ENCODE data around the gene DRD3.

The DRD3 gene

DNA sequence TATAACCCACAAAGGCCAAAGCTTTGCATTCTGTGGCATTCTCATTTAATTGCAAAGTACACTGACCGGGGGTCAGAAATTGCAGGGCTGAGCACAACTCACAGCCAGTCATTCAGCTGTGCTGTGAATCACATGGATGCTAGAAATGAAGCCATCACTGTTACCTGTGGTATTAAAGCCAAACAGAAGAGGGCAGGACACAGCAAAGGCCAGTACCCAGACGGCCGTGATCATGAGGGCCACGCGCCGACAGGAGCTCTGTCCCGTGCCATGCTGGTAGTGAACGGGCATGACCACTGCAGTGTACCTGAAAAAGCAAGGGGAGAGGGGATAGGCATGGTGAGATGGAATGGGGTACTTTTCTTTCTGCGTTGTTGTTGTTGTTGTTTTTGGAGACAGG lies 31.6 kb downstream of the DRD3 start:
- H3K9ac ChIP-seq (ENCODE audit: insufficient read length) = no peak overlapping the region
- H3K4me3 ChIP-seq = no peak overlapping the region
- DNase-seq (ENCODE audit: low read depth, low spot score) = no peak
- H3K36me3 ChIP-seq (ENCODE audit: insufficient read depth, low read length) = no peaks in the 10 kb centered on the region
- TF ChIP-seq EZH2 (IDR thresholded peaks at IDR 0.05) = no peak
- no peak for TF ChIP-seq POLR2AphosphoS5 (IDR thresholded peaks at IDR 0.05; ENCODE audit: borderline replicate concordance, low read depth, low read length)
- no peak for TF ChIP-seq FOXP2 (optimal IDR thresholded peaks at IDR 0.05; ENCODE audit: control extremely low read depth, extremely low read length, insufficient read depth)
- H3K27ac ChIP-seq = no peak overlapping the region
- H3K9me3 ChIP-seq (ENCODE audit: low read depth, low read length) = no peaks in the 10 kb centered on the region

- DNase-seq (ENCODE audit: low read depth, low spot score) = no peak
- H3K27ac ChIP-seq = no peak overlapping the region
- no peaks in the 10 kb centered on the region for H3K36me3 ChIP-seq (ENCODE audit: insufficient read depth, low read length)
- no peak overlapping the region for H3K4me3 ChIP-seq
- TF ChIP-seq EZH2 (IDR thresholded peaks at IDR 0.05) (no peak), FOXP2 (optimal IDR thresholded peaks at IDR 0.05; ENCODE audit: control extremely low read depth, extremely low read length, insufficient read depth) (no peak), POLR2AphosphoS5 (IDR thresholded peaks at IDR 0.05; ENCODE audit: borderline replicate concordance, low read depth, low read length) (no peak)
- H3K9me3 ChIP-seq (ENCODE audit: low read depth, low read length) = no peaks in the 10 kb centered on the region
- no peak overlapping the region for H3K9ac ChIP-seq (ENCODE audit: insufficient read length)
These were observed 33.8 kb downstream of the DRD3 start for GRCh38 chr3:114144909-114145688.

GRCh38 chr3:114143817-114144216 lies 35.0 kb downstream of the DRD3 start:
- no peak for DNase-seq (ENCODE audit: low read depth, low spot score)
- Histone ChIP-seq H3K9ac (ENCODE audit: insufficient read length) (no peak overlapping the region), H3K4me3 (no peak overlapping the region)

GRCh38 chr3:114139836-114140235 lies 39.0 kb downstream of the DRD3 start:
- Histone ChIP-seq H3K9me3 (ENCODE audit: low read depth, low read length) (no peaks in the 10 kb centered on the region), H3K4me3 (no peak overlapping the region), H3K36me3 (ENCODE audit: insufficient read depth, low read length) (no peaks in the 10 kb centered on the region), H3K27ac (no peak overlapping the region), H3K9ac (ENCODE audit: insufficient read length) (no peak overlapping the region)
- TF ChIP-seq POLR2AphosphoS5 (IDR thresholded peaks at IDR 0.05; ENCODE audit: borderline replicate concordance, low read depth, low read length) = no peak
- no peak for DNase-seq (ENCODE audit: low read depth, low spot score)

More at GRCh38 chr3:114143817-114144216, 35.0 kb downstream of the DRD3 start:
- no peaks in the 10 kb centered on the region for H3K36me3 ChIP-seq (ENCODE audit: insufficient read depth, low read length)
- no peaks in the 10 kb centered on the region for H3K9me3 ChIP-seq (ENCODE audit: low read depth, low read length)
- H3K27ac ChIP-seq = no peak overlapping the region
- TF ChIP-seq POLR2AphosphoS5 (IDR thresholded peaks at IDR 0.05; ENCODE audit: borderline replicate concordance, low read depth, low read length) = no peak
- no peak for TF ChIP-seq FOXP2 (optimal IDR thresholded peaks at IDR 0.05; ENCODE audit: control extremely low read depth, extremely low read length, insufficient read depth)
- no peak for TF ChIP-seq EZH2 (IDR thresholded peaks at IDR 0.05)

DNA sequence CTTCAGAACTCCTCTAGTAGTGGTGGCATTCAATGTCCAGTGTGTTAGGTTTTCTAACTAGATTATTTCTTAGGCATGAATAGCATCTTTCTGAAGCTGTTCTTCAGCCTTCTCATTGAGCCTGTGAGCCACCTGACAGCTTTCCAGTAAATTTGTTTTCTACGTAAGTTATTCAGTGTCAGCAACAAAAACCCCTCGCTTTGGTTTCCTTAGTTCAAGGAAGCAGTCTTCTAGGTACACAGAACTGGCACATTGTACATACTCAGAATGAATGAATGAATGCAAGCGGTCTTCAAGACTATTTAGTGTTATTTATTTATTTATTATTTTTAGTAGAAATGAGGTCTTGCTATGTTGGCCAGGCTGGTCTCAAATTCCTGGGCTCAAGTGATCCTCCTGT lies 44.9 kb downstream of the DRD3 start:
- H3K36me3 ChIP-seq (ENCODE audit: insufficient read depth, low read length) = no peaks in the 10 kb centered on the region
- DNase-seq (ENCODE audit: low read depth, low spot score) = no peak
- no peaks in the 10 kb centered on the region for H3K9me3 ChIP-seq (ENCODE audit: low read depth, low read length)
- TF ChIP-seq POLR2AphosphoS5 (IDR thresholded peaks at IDR 0.05; ENCODE audit: borderline replicate concordance, low read depth, low read length) (no peak), FOXP2 (optimal IDR thresholded peaks at IDR 0.05; ENCODE audit: control extremely low read depth, extremely low read length, insufficient read depth) (no peak), EZH2 (IDR thresholded peaks at IDR 0.05) (no peak)
- no peak overlapping the region for H3K4me3 ChIP-seq
- no peak overlapping the region for H3K27ac ChIP-seq
- H3K9ac ChIP-seq (ENCODE audit: insufficient read length) = no peak overlapping the region

GRCh38 chr3:114132500-114132899 lies 46.4 kb downstream of the DRD3 start:
- H3K36me3 ChIP-seq (ENCODE audit: insufficient read depth, low read length) = no peaks in the 10 kb centered on the region
- DNase-seq (ENCODE audit: low read depth, low spot score) = no peak
- TF ChIP-seq FOXP2 (optimal IDR thresholded peaks at IDR 0.05; ENCODE audit: control extremely low read depth, extremely low read length, insufficient read depth) (no peak), EZH2 (IDR thresholded peaks at IDR 0.05) (no peak), POLR2AphosphoS5 (IDR thresholded peaks at IDR 0.05; ENCODE audit: borderline replicate concordance, low read depth, low read length) (no peak)
- H3K9me3 ChIP-seq (ENCODE audit: low read depth, low read length) = no peaks in the 10 kb centered on the region
- no peak overlapping the region for H3K27ac ChIP-seq
- H3K9ac ChIP-seq (ENCODE audit: insufficient read length) = no peak overlapping the region
- no peak overlapping the region for H3K4me3 ChIP-seq

GRCh38 chr3:114128826-114129225 lies 50.0 kb downstream of the DRD3 start:
- Histone ChIP-seq H3K9ac (ENCODE audit: insufficient read length) (no peak overlapping the region), H3K4me3 (no peak overlapping the region), H3K36me3 (ENCODE audit: insufficient read depth, low read length) (no peaks in the 10 kb centered on the region), H3K9me3 (ENCODE audit: low read depth, low read length) (no peaks in the 10 kb centered on the region), H3K27ac (no peak overlapping the region)
- DNase-seq (ENCODE audit: low read depth, low spot score) = no peak
- no peak for TF ChIP-seq FOXP2 (optimal IDR thresholded peaks at IDR 0.05; ENCODE audit: control extremely low read depth, extremely low read length, insufficient read depth)

DNA sequence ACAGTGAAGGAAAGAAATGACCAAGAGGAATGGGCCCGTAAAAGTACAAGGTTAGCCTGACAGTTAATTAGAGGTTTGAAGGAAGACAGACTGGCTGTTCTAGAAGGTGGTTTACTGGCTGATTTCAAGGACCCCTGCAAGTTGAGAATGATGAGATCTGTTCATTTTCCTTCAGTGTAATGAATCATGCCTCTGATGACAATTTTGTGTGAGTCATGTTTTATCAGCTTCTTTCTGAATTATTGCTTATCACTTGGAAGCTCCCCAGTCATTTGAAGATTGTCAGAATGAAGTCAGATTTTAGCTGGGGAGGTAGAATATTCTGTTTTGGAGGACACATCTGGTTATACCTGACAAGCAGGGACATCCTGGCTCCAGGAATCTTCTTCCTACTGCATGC lies 50.6 kb downstream of the DRD3 start:
- no peak for TF ChIP-seq FOXP2 (optimal IDR thresholded peaks at IDR 0.05; ENCODE audit: control extremely low read depth, extremely low read length, insufficient read depth)
- no peak for TF ChIP-seq EZH2 (IDR thresholded peaks at IDR 0.05)
- no peak for TF ChIP-seq POLR2AphosphoS5 (IDR thresholded peaks at IDR 0.05; ENCODE audit: borderline replicate concordance, low read depth, low read length)
- Histone ChIP-seq H3K9me3 (ENCODE audit: low read depth, low read length) (no peaks in the 10 kb centered on the region), H3K27ac (no peak overlapping the region), H3K36me3 (ENCODE audit: insufficient read depth, low read length) (no peaks in the 10 kb centered on the region), H3K4me3 (no peak overlapping the region), H3K9ac (ENCODE audit: insufficient read length) (no peak overlapping the region)
- DNase-seq (ENCODE audit: low read depth, low spot score) = no peak

GRCh38 chr3:114127517-114127916 lies 51.3 kb downstream of the DRD3 start:
- TF ChIP-seq FOXP2 (optimal IDR thresholded peaks at IDR 0.05; ENCODE audit: control extremely low read depth, extremely low read length, insufficient read depth) (no peak), EZH2 (IDR thresholded peaks at IDR 0.05) (no peak), POLR2AphosphoS5 (IDR thresholded peaks at IDR 0.05; ENCODE audit: borderline replicate concordance, low read depth, low read length) (no peak)
- Histone ChIP-seq H3K4me3 (no peak overlapping the region), H3K27ac (no peak overlapping the region), H3K9ac (ENCODE audit: insufficient read length) (no peak overlapping the region), H3K36me3 (ENCODE audit: insufficient read depth, low read length) (no peaks in the 10 kb centered on the region), H3K9me3 (ENCODE audit: low read depth, low read length) (no peaks in the 10 kb centered on the region)
- no peak for DNase-seq (ENCODE audit: low read depth, low spot score)
